ENCODE results near the gene COL4A2.

DNA sequence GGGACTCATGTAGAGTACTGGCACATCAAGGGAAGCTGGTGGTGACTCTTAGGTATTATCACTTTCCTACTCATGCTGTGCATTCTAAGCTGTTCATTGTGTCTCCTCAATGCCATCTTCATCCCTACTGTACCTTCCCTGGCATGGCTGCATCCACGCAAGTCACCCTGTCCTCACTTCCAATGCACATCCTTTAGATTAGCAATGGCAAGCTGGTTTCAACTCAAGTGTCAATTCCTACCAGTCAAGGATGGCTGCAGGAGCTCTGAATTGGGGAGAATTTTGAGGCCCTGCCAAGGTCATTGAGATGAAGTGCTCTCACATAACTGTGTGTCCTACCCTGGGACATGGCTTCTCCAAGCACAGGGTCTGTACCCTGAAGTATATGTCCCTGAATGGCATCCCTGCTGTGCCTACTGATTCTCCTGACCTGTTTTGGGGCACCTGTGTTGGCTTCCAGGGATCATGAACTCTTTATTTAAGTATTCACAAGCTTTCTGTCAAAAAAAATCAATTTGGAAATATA, 24.7 kb upstream of the COL4A2 start:
- TF ChIP-seq CTCF (IDR thresholded peaks at IDR 0.05), result no peak
- TF ChIP-seq POLR2AphosphoS5 (IDR thresholded peaks at IDR 0.05), result no peak
- TF ChIP-seq POLR2A (IDR thresholded peaks at IDR 0.05), result no peak
- no peak for TF ChIP-seq EP300 (IDR thresholded peaks at IDR 0.05)

All from suprapubic skin (tissue), 4 donors.